GM21737 (cell line): Measurements from ENCODE around the gene TTC39A.

Experiments used
- ATAC-seq: cut with Tn5 transposase; IDR thresholded peaks from one replicate; pipeline ENCODE4 v1.9.1; 2021; ENCODE audit warnings: mild to moderate bottlenecking, moderate library complexity; ENCODE audit not compliant: unreplicated experiment

Gene TTC39A

GRCh38 chr1:51316113-51316845 lies 14.1 kb downstream of the TTC39A start:
- ATAC-seq, result no peak

GRCh38 chr1:51314974-51315373 lies 15.4 kb downstream of the TTC39A start:
- ATAC-seq, result no peak

GRCh38 chr1:51313961-51314777 lies 16.2 kb downstream of the TTC39A start:
- no peak for ATAC-seq

GRCh38 chr1:51313268-51313852 lies 17.0 kb downstream of the TTC39A start:
- no peak for ATAC-seq

GRCh38 chr1:51312718-51313117 lies 17.6 kb downstream of the TTC39A start:
- ATAC-seq, result no peak

GRCh38 chr1:51311826-51312225 lies 18.5 kb downstream of the TTC39A start:
- no peak for ATAC-seq

GRCh38 chr1:51310871-51311613 lies 19.3 kb downstream of the TTC39A start:
- no peak for ATAC-seq

- no peak for ATAC-seq
Observed at GRCh38 chr1:51309291-51309690, 21.1 kb downstream of the TTC39A start.

- ATAC-seq, result no peak
Observed at GRCh38 chr1:51308636-51309035, 21.7 kb downstream of the TTC39A start.

GRCh38 chr1:51306950-51307349 lies 23.4 kb downstream of the TTC39A start:
- ATAC-seq, result no peak

- ATAC-seq, result no peak
Observed at GRCh38 chr1:51305371-51305823, 25.0 kb downstream of the TTC39A start.

- ATAC-seq, result no peak
Observed at GRCh38 chr1:51304360-51304759, 26.0 kb downstream of the TTC39A start.

- ATAC-seq, result no peak
Observed at GRCh38 chr1:51303751-51304251, 26.6 kb downstream of the TTC39A start.

- ATAC-seq, result no peak
Observed at GRCh38 chr1:51303315-51303714, 27.0 kb downstream of the TTC39A start.

GRCh38 chr1:51302746-51303145 lies 27.6 kb downstream of the TTC39A start:
- no peak for ATAC-seq

- no peak for ATAC-seq
Observed at GRCh38 chr1:51302270-51302669, 28.1 kb downstream of the TTC39A start.

GRCh38 chr1:51301844-51302162 lies 28.6 kb downstream of the TTC39A start:
- ATAC-seq, result no peak

GRCh38 chr1:51301152-51301843 lies 29.1 kb downstream of the TTC39A start:
- ATAC-seq, result no peak

- ATAC-seq, result no peak
Observed at GRCh38 chr1:51299981-51300670, 30.2 kb downstream of the TTC39A start.
